ENCODE data around the gene NEURL3.

NEURL3 gene

GRCh38 chr2:96538487-96539214 is 33.5 kb upstream of the NEURL3 start:
- TF ChIP-seq CTCF (IDR thresholded peaks at IDR 0.05; ENCODE audit: insufficient read depth, missing control alignments), result no peak
- DNase-seq (ENCODE audit: insufficient read length, low spot score) (no peak), FAIRE-seq (no peak)

GRCh38 chr2:96537734-96538486 is 32.8 kb upstream of the NEURL3 start:
- TF ChIP-seq CTCF (IDR thresholded peaks at IDR 0.05; ENCODE audit: insufficient read depth, missing control alignments), result no peak

GRCh38 chr2:96537066-96537733 is 32.0 kb upstream of the NEURL3 start:
- no peak for TF ChIP-seq CTCF (IDR thresholded peaks at IDR 0.05; ENCODE audit: insufficient read depth, missing control alignments)
- FAIRE-seq (no peak), DNase-seq (ENCODE audit: insufficient read length, low spot score) (no peak)

More at GRCh38 chr2:96537734-96538486, 32.8 kb upstream of the NEURL3 start:
- FAIRE-seq, result no peak
- DNase-seq (ENCODE audit: insufficient read length, low spot score), result no peak

GRCh38 chr2:96536445-96537065 is 31.4 kb upstream of the NEURL3 start, which contains the start of gene ARID5A:
Gene ARID5A, plus strand, starts transcription at chr2:96536752. Its CDS starts 75 bp downstream, at chr2:96536827.
- no peak for TF ChIP-seq CTCF (IDR thresholded peaks at IDR 0.05; ENCODE audit: insufficient read depth, missing control alignments)
- FAIRE-seq, result no peak
- DNase-seq (ENCODE audit: insufficient read length, low spot score), result peak; percentile 95

GRCh38 chr2:96535331-96535730 is 30.2 kb upstream of the NEURL3 start:
- no peak for TF ChIP-seq CTCF (IDR thresholded peaks at IDR 0.05; ENCODE audit: insufficient read depth, missing control alignments)
- FAIRE-seq (no peak), DNase-seq (ENCODE audit: insufficient read length, low spot score) (no peak)

GRCh38 chr2:96534701-96535181 is 29.6 kb upstream of the NEURL3 start:
- FAIRE-seq (no peak), DNase-seq (ENCODE audit: insufficient read length, low spot score) (no peak)
- TF ChIP-seq CTCF (IDR thresholded peaks at IDR 0.05; ENCODE audit: insufficient read depth, missing control alignments), result no peak
